Panc1 (cell line): Measurements from ENCODE around the gene CEP95.

Source experiments
- CTCF ChIP-seq: fragments of 450-650 bp; IDR thresholded peaks from 2 replicates; pipeline ENCODE4 v1.5.1; 2017; ENCODE audit warnings: mild to moderate bottlenecking
- POLR2AphosphoS5 ChIP-seq: IDR thresholded peaks from 2 replicates; pipeline ENCODE4 v1.6.1; 2012; ENCODE audit warnings: mild to moderate bottlenecking, low read depth, low read length, moderate library complexity
- REST ChIP-seq, 2 experiments: IDR thresholded peaks; 2 replicates each; pipeline ENCODE4 v1.6.1; 2011 to 2012; ENCODE audit warnings: low read depth in 2 of 2, control low read depth in 1 of 2, low read length in 1 of 2, mild to moderate bottlenecking in 1 of 2, moderate library complexity in 1 of 2; ENCODE audit not compliant: insufficient read depth in 1 of 2
- SIN3A ChIP-seq: IDR thresholded peaks from 2 replicates; pipeline ENCODE4 v1.6.1; 2012; ENCODE audit warnings: low read depth, mild to moderate bottlenecking, low read length, moderate library complexity, borderline replicate concordance; ENCODE audit not compliant: insufficient read depth

- TF ChIP-seq CTCF (no peak), POLR2AphosphoS5 (no peak), REST (IDR thresholded peaks at IDR 0.05; ENCODE audit: insufficient read depth in 1 of 2, low read depth in 2 of 2, low read length in 1 of 2) (no peak), SIN3A (no peak)
Observed at GRCh38 chr17:64494121-64494520, 12.7 kb upstream of the CEP95 start.
